ENCODE measurements around the gene OR4E1.

The OR4E1 gene

DNA sequence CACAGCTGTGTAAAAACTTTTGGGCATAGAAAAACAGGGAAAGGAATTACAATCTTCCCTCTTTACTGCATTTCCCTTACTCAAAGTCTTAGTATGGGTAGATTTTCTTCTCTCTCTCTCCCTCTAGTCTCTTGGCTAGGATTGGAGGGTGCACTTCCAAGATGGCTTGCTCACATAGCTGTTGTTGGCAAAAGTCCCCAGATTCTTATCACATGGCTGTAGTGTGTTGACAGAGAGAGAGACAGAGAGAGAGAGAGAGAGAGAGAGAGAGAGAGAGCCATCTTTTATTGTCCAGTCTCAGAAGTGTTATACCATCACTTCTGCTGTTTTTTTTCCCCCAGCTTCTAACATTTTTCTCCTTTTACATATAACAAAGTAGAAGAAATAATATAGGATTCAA, 26.2 kb downstream of the OR4E1 start:
- no peaks in the 10 kb centered on the region for H3K4me1 ChIP-seq (ENCODE audit: insufficient read depth, low read length, severe bottlenecking)
- H3K9me2 ChIP-seq (ENCODE audit: low read depth, low read length), result no peaks in the 10 kb centered on the region
- H3K4me2 ChIP-seq (ENCODE audit: low read length), result no peak overlapping the region
- no peak overlapping the region for H3K4me3 ChIP-seq (ENCODE audit: low read depth, low read length, poor library complexity, severe bottlenecking)
- no peaks in the 10 kb centered on the region for H3K36me3 ChIP-seq (ENCODE audit: insufficient read depth, low read length)
- H3K79me2 ChIP-seq (ENCODE audit: insufficient read depth, low read length), result no peaks in the 10 kb centered on the region
- no peak overlapping the region for H3K27ac ChIP-seq (ENCODE audit: low read depth, low read length, poor library complexity, severe bottlenecking)
- no peaks in the 10 kb centered on the region for H3F3A ChIP-seq (ENCODE audit: insufficient read depth, low read length)
- TF ChIP-seq EZH2 (IDR thresholded peaks at IDR 0.05; ENCODE audit: borderline replicate concordance, low read length), result no peak
- TF ChIP-seq, protein P1, sequence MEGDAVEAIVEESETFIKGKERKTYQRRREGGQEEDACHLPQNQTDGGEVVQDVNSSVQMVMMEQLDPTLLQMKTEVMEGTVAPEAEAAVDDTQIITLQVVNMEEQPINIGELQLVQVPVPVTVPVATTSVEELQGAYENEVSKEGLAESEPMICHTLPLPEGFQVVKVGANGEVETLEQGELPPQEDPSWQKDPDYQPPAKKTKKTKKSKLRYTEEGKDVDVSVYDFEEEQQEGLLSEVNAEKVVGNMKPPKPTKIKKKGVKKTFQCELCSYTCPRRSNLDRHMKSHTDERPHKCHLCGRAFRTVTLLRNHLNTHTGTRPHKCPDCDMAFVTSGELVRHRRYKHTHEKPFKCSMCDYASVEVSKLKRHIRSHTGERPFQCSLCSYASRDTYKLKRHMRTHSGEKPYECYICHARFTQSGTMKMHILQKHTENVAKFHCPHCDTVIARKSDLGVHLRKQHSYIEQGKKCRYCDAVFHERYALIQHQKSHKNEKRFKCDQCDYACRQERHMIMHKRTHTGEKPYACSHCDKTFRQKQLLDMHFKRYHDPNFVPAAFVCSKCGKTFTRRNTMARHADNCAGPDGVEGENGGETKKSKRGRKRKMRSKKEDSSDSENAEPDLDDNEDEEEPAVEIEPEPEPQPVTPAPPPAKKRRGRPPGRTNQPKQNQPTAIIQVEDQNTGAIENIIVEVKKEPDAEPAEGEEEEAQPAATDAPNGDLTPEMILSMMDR (IDR thresholded peaks at IDR 0.05; ENCODE audit: low read length), result no peak
- H3K9me3 ChIP-seq (ENCODE audit: low read length), result no peaks in the 10 kb centered on the region
- H3K27me3 ChIP-seq (ENCODE audit: insufficient read depth, low read length), result no peaks in the 10 kb centered on the region
- no peak overlapping the region for H3K9ac ChIP-seq (ENCODE audit: low read length)
- no peaks in the 10 kb centered on the region for H4K20me1 ChIP-seq (ENCODE audit: insufficient read depth, low read length)
- H2AFZ ChIP-seq (ENCODE audit: low read length), result no peak overlapping the region

DNA sequence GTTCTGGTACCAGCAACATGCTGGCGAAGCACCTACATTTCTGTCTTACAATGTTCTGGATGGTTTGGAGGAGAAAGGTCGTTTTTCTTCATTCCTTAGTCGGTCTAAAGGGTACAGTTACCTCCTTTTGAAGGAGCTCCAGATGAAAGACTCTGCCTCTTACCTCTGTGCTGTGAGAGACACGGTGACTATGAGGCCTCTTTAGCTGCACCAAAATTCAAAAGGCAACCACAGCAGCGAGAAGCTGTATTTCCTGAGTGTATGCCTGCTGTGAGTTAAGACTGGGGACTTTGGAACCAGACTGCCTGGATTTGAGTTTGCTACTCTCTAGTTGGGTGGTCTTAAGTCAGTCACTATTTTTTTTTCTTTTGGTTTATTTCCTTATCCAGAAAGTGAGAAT, 30.2 kb downstream of the OR4E1 start:
- Histone ChIP-seq H3K79me2 (ENCODE audit: insufficient read depth, low read length) (no peaks in the 10 kb centered on the region), H3K27me3 (ENCODE audit: insufficient read depth, low read length) (no peaks in the 10 kb centered on the region), H3K4me1 (ENCODE audit: insufficient read depth, low read length, severe bottlenecking) (no peaks in the 10 kb centered on the region), H3K4me2 (ENCODE audit: low read length) (no peak overlapping the region), H4K20me1 (ENCODE audit: insufficient read depth, low read length) (no peaks in the 10 kb centered on the region), H3K9me2 (ENCODE audit: low read depth, low read length) (no peaks in the 10 kb centered on the region), H3K27ac (ENCODE audit: low read depth, low read length, poor library complexity, severe bottlenecking) (no peak overlapping the region), H3K9me3 (ENCODE audit: low read length) (no peaks in the 10 kb centered on the region), H3F3A (ENCODE audit: insufficient read depth, low read length) (no peaks in the 10 kb centered on the region), H2AFZ (ENCODE audit: low read length) (no peak overlapping the region), H3K9ac (ENCODE audit: low read length) (no peak overlapping the region), H3K36me3 (ENCODE audit: insufficient read depth, low read length) (no peaks in the 10 kb centered on the region), H3K4me3 (ENCODE audit: low read depth, low read length, poor library complexity, severe bottlenecking) (no peak overlapping the region)
- TF ChIP-seq, protein P1 (IDR thresholded peaks at IDR 0.05; ENCODE audit: low read length), result no peak
- TF ChIP-seq EZH2 (IDR thresholded peaks at IDR 0.05; ENCODE audit: borderline replicate concordance, low read length), result no peak

DNA sequence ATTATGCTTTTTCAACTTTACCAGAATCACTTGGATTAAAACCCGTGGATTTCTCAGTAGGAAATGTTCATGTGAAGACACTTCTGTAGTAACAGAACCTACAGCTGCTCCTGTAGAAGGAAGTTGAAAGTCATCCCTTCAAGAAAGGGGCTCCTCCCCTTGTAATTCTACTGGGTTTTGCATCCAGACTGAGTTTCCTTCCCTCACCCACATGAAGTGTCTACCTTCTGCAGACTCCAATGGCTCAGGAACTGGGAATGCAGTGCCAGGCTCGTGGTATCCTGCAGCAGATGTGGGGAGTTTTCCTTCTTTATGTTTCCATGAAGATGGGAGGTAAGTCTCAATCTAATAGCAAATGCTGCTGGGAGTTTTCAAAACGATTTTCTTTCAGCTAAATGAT, 30.9 kb downstream of the OR4E1 start:
- Histone ChIP-seq H3K4me1 (ENCODE audit: insufficient read depth, low read length, severe bottlenecking) (no peaks in the 10 kb centered on the region), H3F3A (ENCODE audit: insufficient read depth, low read length) (no peaks in the 10 kb centered on the region), H3K36me3 (ENCODE audit: insufficient read depth, low read length) (no peaks in the 10 kb centered on the region), H3K27me3 (ENCODE audit: insufficient read depth, low read length) (no peaks in the 10 kb centered on the region), H3K4me3 (ENCODE audit: low read depth, low read length, poor library complexity, severe bottlenecking) (no peak overlapping the region), H3K4me2 (ENCODE audit: low read length) (no peak overlapping the region), H3K79me2 (ENCODE audit: insufficient read depth, low read length) (no peaks in the 10 kb centered on the region), H3K9ac (ENCODE audit: low read length) (no peak overlapping the region), H3K9me2 (ENCODE audit: low read depth, low read length) (no peaks in the 10 kb centered on the region), H3K27ac (ENCODE audit: low read depth, low read length, poor library complexity, severe bottlenecking) (no peak overlapping the region), H2AFZ (ENCODE audit: low read length) (no peak overlapping the region), H4K20me1 (ENCODE audit: insufficient read depth, low read length) (no peaks in the 10 kb centered on the region), H3K9me3 (ENCODE audit: low read length) (no peaks in the 10 kb centered on the region)
- TF ChIP-seq EZH2 (IDR thresholded peaks at IDR 0.05; ENCODE audit: borderline replicate concordance, low read length), result no peak
- TF ChIP-seq, protein P1 (IDR thresholded peaks at IDR 0.05; ENCODE audit: low read length), result no peak
